Right lobe of liver (tissue), 6 donors: ENCODE results near the gene ABLIM3. TPM values are rescaled to one million over a fixed set of nuclear protein-coding genes. Genes with fewer than 3 reads are reported as not detected.

Source experiments
- ATAC-seq, 4 donors: fragments of 200-7000 bp; cut with Tn5 transposase; one replicate each; pipeline ENCODE4 v1.9.1; 2020; ENCODE audit warnings: mild to moderate bottlenecking in 4 of 4, moderate library complexity in 4 of 4
- DNase-seq, 3 donors: peaks; one replicate each; pipeline ENCODE4 v3.0.0-alpha.2; 2020
- H3K27ac ChIP-seq, 3 donors: fragments of 200-600 bp; one replicate each; pipeline ENCODE4 v1.8.0; 2022
- H3K27me3 ChIP-seq, 2 donors: fragments of 200-600 bp; one replicate each; pipeline ENCODE4 v1.8.0; 2022
- H3K36me3 ChIP-seq, 4 donors: fragments of 200-600 bp; sonication (generic) in 1 of 4; one replicate each; pipeline versions ENCODE4 v1.5.1 to v1.8.0; 2017 to 2022; ENCODE audit warnings: control low read depth in 1 of 4
- H3K4me1 ChIP-seq, 4 donors: fragments of 200-600 bp; sonication (generic) in 1 of 4; one replicate each; pipeline versions ENCODE4 v1.5.1 to v1.8.0; 2017 to 2022; ENCODE audit warnings: control low read depth in 1 of 4
- H3K4me3 ChIP-seq, 3 donors: fragments of 200-600 bp; one replicate each; pipeline ENCODE4 v1.8.0; 2022
- H3K9me3 ChIP-seq, 4 donors: fragments of 200-600 bp; sonication (generic) in 1 of 4; one replicate each; pipeline versions ENCODE4 v1.5.1 to v1.8.0; 2017 to 2022; ENCODE audit warnings: control low read depth in 1 of 4
- CTCF ChIP-seq, 4 donors: fragments of 200-600 bp in 3 of 4; fragments of 450-650 bp in 1 of 4; IDR thresholded peaks; one replicate each; pipeline versions ENCODE4 v1.5.1 to v1.8.0; 2016 to 2022; ENCODE audit warnings: antibody characterized with exemption in 4 of 4, mild to moderate bottlenecking in 2 of 4
- POLR2A ChIP-seq: fragments of 450-650 bp; IDR thresholded peaks from one replicate; pipeline ENCODE4 v1.6.1; 2017; ENCODE audit warnings: antibody characterized with exemption, mild to moderate bottlenecking
- WGBS: methylation state at CpG from one replicate; pipeline ENCODE4 v1.1.6; 2018; ENCODE audit warnings: low coverage, low lambda C conversion rate; ENCODE audit not compliant: insufficient coverage; ENCODE audit errors: missing lambda C conversion rate; 5-methylcytosine and 5-hydroxymethylcytosine counted together
- intact Hi-C, 2 donors: fragments of 100-400 bp; cut with DNase I; formaldehyde crosslinking; loops; one replicate each; pipeline versions ENCODE4 v1.11.2 to v1.14.1; 2022
- total RNA-seq, 6 experiments: library from RNA; depleted of rRNA in 2 of 6; stranded (reverse); fragments of >200 nt in 2 of 6; fragmentation: NEBNext Ultra II Directional in 3 of 6; extraction: Animal tissue kit (Norgen Biotek cat#: 25700) in 3 of 6; gene quantifications; one replicate each; pipeline versions ENCODE4 v1.1.0 to v1.2.4, GENCODE V29; 2016 to 2023
- donor health status: DM: no; HTN: yes; CAD: no.
- donor health status: DM: no; HTN: no; CAD: no.
- donor health status: DM: no; HTN: no; CAD: no.
- donor health status: DM: no; HTN: yes; CAD: no.
- donor health status: DM: no; HTN: yes; CAD: no.

The ABLIM3 gene
- total RNA-seq, 6 experiments from 2014 or later: 85.8 to 180 (median 125) TPM

DNA sequence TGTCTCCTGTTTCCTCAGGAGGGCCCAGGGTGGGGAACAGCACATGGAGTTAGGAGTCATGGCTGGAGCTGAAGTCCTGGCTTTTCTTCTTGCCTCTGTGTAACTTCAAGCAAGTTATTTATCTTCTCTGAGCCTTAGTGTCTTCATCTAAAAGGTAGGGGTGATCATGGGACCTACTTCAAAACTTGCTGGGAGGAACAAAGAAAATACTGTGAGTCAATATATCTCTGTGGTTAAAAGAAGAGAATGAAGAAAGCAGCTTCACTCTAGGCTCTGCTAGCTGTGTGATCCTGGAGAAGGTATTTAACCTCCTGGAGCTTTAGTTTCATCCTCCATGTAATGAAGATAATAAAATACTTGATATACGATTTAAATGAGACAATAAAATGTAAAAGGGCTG lies 156.9 kb downstream of the ABLIM3 start:
- Histone ChIP-seq H3K4me1 (no peaks in the 10 kb centered on the region), H3K36me3 (no peaks in the 10 kb centered on the region), H3K4me3 (no peak overlapping the region), H3K27ac (no peak overlapping the region), H3K27me3 (no peaks in the 10 kb centered on the region), H3K9me3 (no peaks in the 10 kb centered on the region)
- no peak for DNase-seq
- 29% methylated on average over 1 of the region's 1 CpG for WGBS
- intact Hi-C loops: no loop called here
- TF ChIP-seq POLR2A (no peak), CTCF (IDR thresholded peaks at IDR 0.05) (no peak)
- ATAC-seq: no peak

GRCh38 chr5:149298842-149299404 lies 157.6 kb downstream of the ABLIM3 start:
- 58% methylated on average over 4 of the region's 11 CpGs for WGBS
- no peaks in the 10 kb centered on the region for H3K9me3 ChIP-seq
- DNase-seq: no peak
- H3K36me3 ChIP-seq: no peaks in the 10 kb centered on the region
- peak overlapping the region in 1 of 3 donors; percentile 33 for H3K27ac ChIP-seq
- intact Hi-C loops: no loop called here
- H3K4me1 ChIP-seq: no peaks in the 10 kb centered on the region
- no peaks in the 10 kb centered on the region for H3K27me3 ChIP-seq
- TF ChIP-seq POLR2A (no peak), CTCF (IDR thresholded peaks at IDR 0.05) (no peak)
- H3K4me3 ChIP-seq: no peak overlapping the region
- ATAC-seq: peak; percentile 69 to 85 (median 77)

- DNase-seq: no peak
- H3K36me3 ChIP-seq: no peaks in the 10 kb centered on the region
- 61% methylated on average over 4 of the region's 14 CpGs for WGBS
- no peak for TF ChIP-seq CTCF (IDR thresholded peaks at IDR 0.05)
- no peak for TF ChIP-seq POLR2A
- H3K4me1 ChIP-seq: no peaks in the 10 kb centered on the region
- peak overlapping the region in 1 of 3 donors; percentile 33 for H3K27ac ChIP-seq
- H3K27me3 ChIP-seq: no peaks in the 10 kb centered on the region
- H3K4me3 ChIP-seq: no peak overlapping the region
- H3K9me3 ChIP-seq: no peaks in the 10 kb centered on the region
- peak; percentile 14 to 22 (median 16) for ATAC-seq
- intact Hi-C loops: no loop called here
Measured at GRCh38 chr5:149299451-149300054, 158.3 kb downstream of the ABLIM3 start.

- WGBS: no CpG with 5 or more reads among the region's 6 CpGs
- Histone ChIP-seq H3K4me3 (no peak overlapping the region), H3K27ac (no peak overlapping the region), H3K36me3 (no peaks in the 10 kb centered on the region), H3K9me3 (no peaks in the 10 kb centered on the region), H3K4me1 (no peaks in the 10 kb centered on the region), H3K27me3 (no peaks in the 10 kb centered on the region)
- ATAC-seq (no peak), DNase-seq (no peak)
- intact Hi-C loops: no loop called here
- TF ChIP-seq CTCF (IDR thresholded peaks at IDR 0.05) (no peak), POLR2A (no peak)
Measured at GRCh38 chr5:149300441-149300840, 159.1 kb downstream of the ABLIM3 start.
